Duodenal mucosa (tissue), 2 donors: ENCODE measurements around the gene CAMK1D.
"Not testable (repeated sequence)": the region's sequence is repeated elsewhere in the genome, so short reads cannot be mapped to it uniquely, and the experiment has no call there.

Experiments used
- H3K27ac ChIP-seq: one replicate; pipeline ENCODE4 v1.7.0; 2013; ENCODE audit warnings: low read depth, low read length
- H3K27me3 ChIP-seq, 2 donors: one replicate each; pipeline ENCODE4 v1.7.0; 2013; ENCODE audit warnings: low read length in 2 of 2, control low read depth in 1 of 2; ENCODE audit not compliant: insufficient read depth in 2 of 2, control insufficient read depth in 1 of 2
- H3K36me3 ChIP-seq, 2 donors: one replicate each; pipeline ENCODE4 v1.7.0; 2013; ENCODE audit warnings: low read length in 2 of 2, control low read depth in 1 of 2; ENCODE audit not compliant: insufficient read depth in 2 of 2, control insufficient read depth in 1 of 2
- H3K4me1 ChIP-seq, 2 donors: one replicate each; pipeline ENCODE4 v1.7.0; 2013; ENCODE audit warnings: low read length in 2 of 2, control low read depth in 1 of 2; ENCODE audit not compliant: insufficient read depth in 2 of 2, control insufficient read depth in 1 of 2
- H3K4me3 ChIP-seq, 2 donors: one replicate each; pipeline ENCODE4 v1.7.0; 2013; ENCODE audit warnings: low read length in 2 of 2, low read depth in 1 of 2
- H3K9ac ChIP-seq, 2 donors: one replicate each; pipeline ENCODE4 v1.7.0; 2013; ENCODE audit warnings: low read length in 2 of 2, low read depth in 1 of 2
- H3K9me3 ChIP-seq, 2 donors: one replicate each; pipeline ENCODE4 v1.7.0; 2013; ENCODE audit warnings: low read length in 2 of 2, control low read depth in 1 of 2; ENCODE audit not compliant: control insufficient read depth in 1 of 2

CAMK1D gene

GRCh38 chr10:12730809-12731519 is 381.6 kb downstream of the CAMK1D start:
- Histone ChIP-seq H3K9ac (no peak overlapping the region), H3K4me3 (no peak overlapping the region), H3K36me3 (no peaks in the 10 kb centered on the region), H3K27ac (no peak overlapping the region), H3K9me3 (no peaks in the 10 kb centered on the region), H3K27me3 (no peaks in the 10 kb centered on the region), H3K4me1 (peaks cover 0 to 5% of the 10 kb centered on the region in 2 donors)

GRCh38 chr10:12733271-12733670 is 383.9 kb downstream of the CAMK1D start:
- Histone ChIP-seq H3K4me3 (no peak overlapping the region), H3K27ac (no peak overlapping the region), H3K36me3 (no peaks in the 10 kb centered on the region), H3K27me3 (no peaks in the 10 kb centered on the region), H3K9me3 (no peaks in the 10 kb centered on the region), H3K9ac (no peak overlapping the region), H3K4me1 (peaks cover 0 to 2% of the 10 kb centered on the region in 2 donors)

GRCh38 chr10:12735843-12736462 is 386.6 kb downstream of the CAMK1D start:
- H3K4me3 ChIP-seq = no peak overlapping the region
- H3K9ac ChIP-seq = no peak overlapping the region
- no peaks in the 10 kb centered on the region for H3K36me3 ChIP-seq
- no peak overlapping the region for H3K27ac ChIP-seq
- no peaks in the 10 kb centered on the region for H3K4me1 ChIP-seq
- no peaks in the 10 kb centered on the region for H3K9me3 ChIP-seq
- H3K27me3 ChIP-seq = no peaks in the 10 kb centered on the region

- Histone ChIP-seq H3K4me1 (no peaks in the 10 kb centered on the region), H3K27me3 (no peaks in the 10 kb centered on the region), H3K9me3 (no peaks in the 10 kb centered on the region), H3K36me3 (no peaks in the 10 kb centered on the region), H3K9ac (no peak overlapping the region), H3K4me3 (no peak overlapping the region), H3K27ac (no peak overlapping the region)
Measured at GRCh38 chr10:12740813-12741212, 391.5 kb downstream of the CAMK1D start.

- H3K4me1 ChIP-seq = no peaks in the 10 kb centered on the region
Measured at GRCh38 chr10:12741360-12741804, 392.0 kb downstream of the CAMK1D start.

GRCh38 chr10:12742771-12743170 is 393.4 kb downstream of the CAMK1D start:
- Histone ChIP-seq H3K4me1 (no peaks in the 10 kb centered on the region), H3K36me3 (no peaks in the 10 kb centered on the region), H3K4me3 (no peak overlapping the region), H3K9ac (no peak overlapping the region), H3K9me3 (no peaks in the 10 kb centered on the region), H3K27ac (no peak overlapping the region), H3K27me3 (no peaks in the 10 kb centered on the region)

More at GRCh38 chr10:12741360-12741804, 392.0 kb downstream of the CAMK1D start:
- no peak overlapping the region for H3K9ac ChIP-seq
- H3K27me3 ChIP-seq = no peaks in the 10 kb centered on the region
- H3K27ac ChIP-seq = no peak overlapping the region
- no peaks in the 10 kb centered on the region for H3K36me3 ChIP-seq
- H3K9me3 ChIP-seq = no peaks in the 10 kb centered on the region
- no peak overlapping the region for H3K4me3 ChIP-seq

- not testable (repeated sequence) for H3K9ac ChIP-seq, H3K4me3 ChIP-seq, H3K4me1 ChIP-seq, H3K27me3 ChIP-seq, H3K27ac ChIP-seq, H3K36me3 ChIP-seq, H3K9me3 ChIP-seq
Measured at GRCh38 chr10:12743466-12743865, 394.1 kb downstream of the CAMK1D start.

GRCh38 chr10:12743941-12744340 is 394.6 kb downstream of the CAMK1D start:
- no peaks in the 10 kb centered on the region for H3K9me3 ChIP-seq
- no peaks in the 10 kb centered on the region for H3K4me1 ChIP-seq
- H3K27me3 ChIP-seq = no peaks in the 10 kb centered on the region
- no peak overlapping the region for H3K4me3 ChIP-seq
- no peaks in the 10 kb centered on the region for H3K36me3 ChIP-seq
- no peak overlapping the region for H3K9ac ChIP-seq
- no peak overlapping the region for H3K27ac ChIP-seq

- Histone ChIP-seq H3K9me3 (no peaks in the 10 kb centered on the region), H3K27me3 (no peaks in the 10 kb centered on the region), H3K27ac (no peak overlapping the region), H3K4me3 (no peak overlapping the region), H3K4me1 (no peaks in the 10 kb centered on the region), H3K9ac (no peak overlapping the region), H3K36me3 (no peaks in the 10 kb centered on the region)
Measured at GRCh38 chr10:12748186-12748585, 398.8 kb downstream of the CAMK1D start.

GRCh38 chr10:12749760-12750478 is 400.6 kb downstream of the CAMK1D start:
- Histone ChIP-seq H3K9ac (no peak overlapping the region), H3K36me3 (no peaks in the 10 kb centered on the region), H3K27me3 (no peaks in the 10 kb centered on the region), H3K4me1 (no peaks in the 10 kb centered on the region), H3K27ac (no peak overlapping the region), H3K4me3 (no peak overlapping the region), H3K9me3 (no peaks in the 10 kb centered on the region)
